GM21367 (cell line): ENCODE measurements around the gene MYO5B.
"Not testable (repeated sequence)": the region's sequence is repeated elsewhere in the genome, so short reads cannot be mapped to it uniquely, and the experiment has no call there.

Source experiments
- ATAC-seq: cut with Tn5 transposase; IDR thresholded peaks from one replicate; pipeline ENCODE4 v1.9.1; 2021; ENCODE audit not compliant: unreplicated experiment

Gene MYO5B

GRCh38 chr18:49894517-49895226 is 300.3 kb downstream of the MYO5B start:
- no peak for ATAC-seq

- no peak for ATAC-seq
These were observed 301.9 kb downstream of the MYO5B start for GRCh38 chr18:49893036-49893435.

GRCh38 chr18:49892148-49892924 is 302.6 kb downstream of the MYO5B start:
- ATAC-seq, result no peak

GRCh38 chr18:49890041-49890440 is 304.9 kb downstream of the MYO5B start:
- no peak for ATAC-seq

GRCh38 chr18:49889552-49889951 is 305.4 kb downstream of the MYO5B start:
- ATAC-seq, result not testable (repeated sequence)

GRCh38 chr18:49886891-49887764 is 307.8 kb downstream of the MYO5B start:
- ATAC-seq, result no peak

- no peak for ATAC-seq
These were observed 310.0 kb downstream of the MYO5B start for GRCh38 chr18:49884959-49885358.

- no peak for ATAC-seq
These were observed 310.5 kb downstream of the MYO5B start for GRCh38 chr18:49884465-49884864.

GRCh38 chr18:49880661-49881060 is 314.3 kb downstream of the MYO5B start:
- no peak for ATAC-seq

GRCh38 chr18:49879271-49879580 is 315.7 kb downstream of the MYO5B start:
- ATAC-seq, result no peak

- no peak for ATAC-seq
These were observed 316.2 kb downstream of the MYO5B start for GRCh38 chr18:49878567-49879270.

GRCh38 chr18:49878015-49878414 is 316.9 kb downstream of the MYO5B start:
- no peak for ATAC-seq

- ATAC-seq, result no peak
These were observed 318.4 kb downstream of the MYO5B start for GRCh38 chr18:49876536-49876935.

- no peak for ATAC-seq
These were observed 319.2 kb downstream of the MYO5B start for GRCh38 chr18:49875783-49876182.

- no peak for ATAC-seq
These were observed 319.8 kb downstream of the MYO5B start for GRCh38 chr18:49875155-49875554.

- ATAC-seq, result no peak
These were observed 320.7 kb downstream of the MYO5B start for GRCh38 chr18:49874238-49874637.

GRCh38 chr18:49869354-49869753 is 325.6 kb downstream of the MYO5B start:
- no peak for ATAC-seq

- ATAC-seq, result no peak
These were observed 328.3 kb downstream of the MYO5B start for GRCh38 chr18:49866680-49867079.

GRCh38 chr18:49865401-49865800 is 329.5 kb downstream of the MYO5B start:
- ATAC-seq, result no peak

- no peak for ATAC-seq
These were observed 331.0 kb downstream of the MYO5B start for GRCh38 chr18:49863769-49864621.
